ENCODE results near the gene NCL. TPM values are rescaled to one million over a fixed set of nuclear protein-coding genes. Genes with fewer than 3 reads are reported as not detected.

NCL gene
- total RNA-seq, 1 donor from 2014 or later = 136 TPM

GRCh38 chr2:231455890-231456289 is 8.4 kb downstream of the NCL start:
- H3K4me1 ChIP-seq = no peaks in the 10 kb centered on the region
- no peaks in the 10 kb centered on the region for H3K9me3 ChIP-seq
- no peak for TF ChIP-seq CTCF (IDR thresholded peaks at IDR 0.05)
- DNase-seq (ENCODE audit: low spot score in 2 of 2) = no peak
- no peaks in the 10 kb centered on the region for H3K27me3 ChIP-seq
- peaks cover 69 to 81% of the 10 kb centered on the region in 2 donors for H3K36me3 ChIP-seq
- H3K4me3 ChIP-seq = no peak overlapping the region
- intact Hi-C loops (cut with DNase I) = no loop called here
- no peak overlapping the region for H3K27ac ChIP-seq

DNA sequence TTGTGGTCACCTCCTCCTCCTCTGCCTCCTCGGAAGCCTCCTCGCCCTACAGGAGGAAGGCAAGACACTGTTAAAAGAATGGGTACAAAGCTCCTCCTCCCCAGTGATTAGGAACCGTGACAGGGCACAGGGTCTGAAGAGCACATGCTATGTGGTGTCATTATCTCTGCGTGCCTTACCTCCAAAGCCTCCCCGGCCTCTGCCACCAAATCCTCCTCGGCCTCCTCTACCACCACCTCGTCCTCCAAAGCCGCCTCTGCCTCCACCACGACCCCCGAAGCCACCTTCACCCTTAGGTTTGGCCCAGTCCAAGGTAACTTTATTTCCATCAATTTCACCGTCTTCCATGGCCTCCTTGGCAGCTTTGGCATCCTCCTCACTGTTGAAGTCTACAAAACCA is 9.1 kb downstream of the NCL start:
- DNase-seq (ENCODE audit: low spot score in 2 of 2) = no peak
- Histone ChIP-seq H3K27ac (no peak overlapping the region), H3K4me1 (no peaks in the 10 kb centered on the region), H3K4me3 (no peak overlapping the region), H3K36me3 (peaks cover 62 to 74% of the 10 kb centered on the region in 2 donors), H3K27me3 (no peaks in the 10 kb centered on the region), H3K9me3 (no peaks in the 10 kb centered on the region)
- intact Hi-C loops (cut with DNase I) = no loop called here
- TF ChIP-seq CTCF (IDR thresholded peaks at IDR 0.05) = no peak

- no peak for TF ChIP-seq CTCF (IDR thresholded peaks at IDR 0.05)
- Histone ChIP-seq H3K27ac (no peak overlapping the region), H3K4me1 (no peaks in the 10 kb centered on the region), H3K36me3 (peaks cover 54 to 65% of the 10 kb centered on the region in 2 donors), H3K4me3 (no peak overlapping the region), H3K9me3 (no peaks in the 10 kb centered on the region), H3K27me3 (no peaks in the 10 kb centered on the region)
- DNase-seq (ENCODE audit: low spot score in 2 of 2) = no peak
- intact Hi-C loops (cut with DNase I) = loop anchor here (5.0 kb wide), 1 partner anchor 227 kb away; no protein-coding TSS in a partner anchor
Measured at GRCh38 chr2:231454361-231454791, 9.9 kb downstream of the NCL start.

DNA sequence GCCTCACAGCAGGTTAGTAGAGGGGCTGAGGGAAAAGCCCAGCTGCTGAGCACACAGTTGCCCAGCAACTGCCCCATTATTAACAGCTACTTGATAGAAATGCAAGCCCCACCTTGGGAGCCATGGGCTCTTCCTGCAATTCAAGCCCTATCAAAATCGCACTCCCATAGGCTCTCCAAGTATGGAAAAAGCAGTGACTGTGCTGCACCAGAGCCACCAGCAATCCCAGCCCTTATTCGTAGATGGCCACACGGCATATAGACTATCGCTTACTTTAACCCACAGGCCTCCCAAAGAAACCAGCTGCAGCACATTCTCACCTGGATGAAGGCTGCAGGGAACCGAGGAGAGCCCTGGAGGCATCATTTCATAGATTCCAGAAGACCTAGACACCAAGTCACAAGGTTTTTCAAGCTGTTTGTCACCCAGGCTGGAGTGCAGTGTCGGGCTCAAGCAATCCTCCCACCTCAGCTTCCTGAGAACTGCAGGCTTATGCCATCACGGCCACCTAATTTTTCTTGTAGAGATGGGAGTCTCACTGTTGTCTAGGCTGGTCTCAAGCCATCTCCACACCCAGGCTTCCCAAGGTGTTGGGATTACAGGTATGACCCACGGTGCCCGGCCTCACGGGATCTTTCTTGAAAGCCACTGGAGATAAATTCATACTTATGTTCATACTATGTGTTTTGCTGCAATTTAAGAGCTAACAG is 11.3 kb downstream of the NCL start:
- H3K27me3 ChIP-seq = no peaks in the 10 kb centered on the region
- H3K9me3 ChIP-seq = no peaks in the 10 kb centered on the region
- H3K4me3 ChIP-seq = no peak overlapping the region
- TF ChIP-seq CTCF (IDR thresholded peaks at IDR 0.05) = no peak
- no peaks in the 10 kb centered on the region for H3K4me1 ChIP-seq
- no peak for DNase-seq (ENCODE audit: low spot score in 2 of 2)
- H3K27ac ChIP-seq = peak overlapping the region in 1 of 2 donors; percentile 15
- intact Hi-C loops (cut with DNase I) = loop anchor here (2.0 to 5.0 kb wide), 2 partner anchors 226 to 348 kb away; no protein-coding TSS in a partner anchor
- H3K36me3 ChIP-seq = peaks cover 40 to 51% of the 10 kb centered on the region in 2 donors

- Histone ChIP-seq H3K27me3 (no peaks in the 10 kb centered on the region), H3K4me3 (no peak overlapping the region), H3K4me1 (no peaks in the 10 kb centered on the region), H3K9me3 (no peaks in the 10 kb centered on the region), H3K27ac (no peak overlapping the region), H3K36me3 (peaks cover 16 to 27% of the 10 kb centered on the region in 2 donors)
- intact Hi-C loops (cut with DNase I) = loop anchor here (5.0 kb wide), 1 partner anchor 223 kb away; no protein-coding TSS in a partner anchor
- DNase-seq (ENCODE audit: low spot score in 2 of 2) = no peak
- no peak for TF ChIP-seq CTCF (IDR thresholded peaks at IDR 0.05)
Measured at GRCh38 chr2:231450548-231450989, 13.7 kb downstream of the NCL start.

All from ascending aorta (tissue), 2 donors.